ENCODE measurements around the gene GDPD5.

Gene GDPD5

DNA sequence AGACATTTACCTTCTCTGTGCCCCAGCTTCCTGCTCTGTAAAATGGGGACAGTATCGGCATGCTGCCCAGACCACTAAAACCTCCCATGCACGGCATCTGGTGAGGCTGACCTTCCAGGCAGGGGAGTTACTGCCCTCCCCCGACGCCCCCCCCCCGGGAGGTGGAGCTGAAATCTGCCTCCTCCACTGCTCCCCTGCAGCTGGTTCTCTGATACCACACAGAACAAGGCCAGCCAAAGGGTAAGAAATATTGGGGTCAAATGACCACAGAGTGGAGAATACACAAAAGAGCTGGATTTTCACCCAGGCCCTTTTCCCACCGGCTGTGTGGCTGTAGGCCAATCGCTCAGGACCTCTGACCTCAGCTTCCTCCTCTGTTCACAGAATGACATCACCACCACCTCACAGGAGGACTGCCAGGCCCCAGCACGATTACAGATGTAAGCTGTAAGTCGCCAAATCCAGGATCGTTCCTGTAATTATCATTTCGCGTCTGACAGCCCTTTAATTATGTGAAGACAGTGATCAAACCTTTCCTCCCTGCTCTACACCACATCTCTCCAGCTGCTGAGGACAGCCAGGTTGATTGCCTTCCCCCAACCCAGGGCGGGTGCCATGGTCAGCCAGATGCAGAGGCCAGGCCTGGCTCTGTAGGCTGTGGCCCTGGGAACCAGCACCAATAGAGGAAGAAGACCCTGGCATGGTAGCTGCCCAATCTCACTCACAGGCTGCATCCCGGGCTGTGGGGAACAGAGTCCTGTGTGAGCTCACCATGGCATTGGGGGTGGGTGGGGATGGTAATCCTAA, 57.0 kb downstream of the GDPD5 start:
- H3K4me3 ChIP-seq (ENCODE audit: low read depth, low read length), result no peak overlapping the region
- TF ChIP-seq CTCF (IDR thresholded peaks at IDR 0.05; ENCODE audit: low read depth, low read length), result no peak

GRCh38 chr11:75467881-75468280, 57.9 kb downstream of the GDPD5 start:
- no peak overlapping the region for H3K4me3 ChIP-seq (ENCODE audit: low read depth, low read length)

GRCh38 chr11:75467311-75467710, 58.4 kb downstream of the GDPD5 start:
- H3K4me3 ChIP-seq (ENCODE audit: low read depth, low read length), result no peak overlapping the region
- no peak for TF ChIP-seq CTCF (IDR thresholded peaks at IDR 0.05; ENCODE audit: low read depth, low read length)

More at GRCh38 chr11:75467881-75468280, 57.9 kb downstream of the GDPD5 start:
- TF ChIP-seq CTCF (IDR thresholded peaks at IDR 0.05; ENCODE audit: low read depth, low read length), result no peak

GRCh38 chr11:75465701-75466531, 59.8 kb downstream of the GDPD5 start:
- TF ChIP-seq CTCF (IDR thresholded peaks at IDR 0.05; ENCODE audit: low read depth, low read length), result no peak
- no peak overlapping the region for H3K4me3 ChIP-seq (ENCODE audit: low read depth, low read length)

GRCh38 chr11:75463106-75463774, 62.5 kb downstream of the GDPD5 start:
- no peak overlapping the region for H3K4me3 ChIP-seq (ENCODE audit: low read depth, low read length)
- TF ChIP-seq CTCF (IDR thresholded peaks at IDR 0.05; ENCODE audit: low read depth, low read length), result no peak

DNA sequence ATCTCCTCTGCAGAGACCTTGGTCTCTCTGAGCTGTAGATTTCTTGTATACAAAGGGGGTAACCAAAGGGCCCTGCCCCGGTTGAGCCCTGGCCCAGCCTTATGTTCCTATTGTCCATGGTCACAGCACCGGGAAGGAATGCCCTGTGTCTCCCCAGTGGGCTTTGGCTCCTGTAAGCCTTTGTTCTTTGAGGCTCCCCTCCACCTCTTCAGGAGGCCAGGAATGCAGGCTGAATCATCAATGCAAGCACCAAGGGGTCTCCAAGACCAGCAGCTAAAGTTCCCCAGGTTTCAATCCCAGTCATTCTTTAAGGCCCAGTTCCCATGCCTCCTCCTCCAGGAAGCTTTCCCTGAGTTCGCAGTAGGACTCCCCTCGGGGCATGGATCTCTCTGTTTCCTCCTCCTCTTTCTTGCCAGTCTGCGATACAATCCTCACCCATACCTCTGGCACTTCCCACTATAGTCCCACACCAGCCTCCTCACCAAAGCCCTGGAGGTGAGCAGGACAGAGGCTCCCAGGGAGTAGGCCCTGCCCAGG, 63.6 kb downstream of the GDPD5 start:
- no peak for TF ChIP-seq CTCF (IDR thresholded peaks at IDR 0.05; ENCODE audit: low read depth, low read length)
- no peak overlapping the region for H3K4me3 ChIP-seq (ENCODE audit: low read depth, low read length)
